BLaER1 treated with 17β-estradiol and CSF1 and Interleukin-3, amounts not matched to agents 10 nM and 100 nM (cell line): ENCODE measurements around the gene ATP12A.

ENCODE experiments used
- H3K27ac ChIP-seq, 11 experiments: shearing (Covaris generic); formaldehyde crosslinking; 2 replicates each; pipeline ENCODE4 v1.8.1; 2022
- H3K27me3 ChIP-seq, 11 experiments: shearing (Covaris generic); formaldehyde crosslinking; 2 replicates each; pipeline ENCODE4 v1.8.1; 2022
- H3K36me3 ChIP-seq, 11 experiments: shearing (Covaris generic); formaldehyde crosslinking; 2 replicates each; pipeline ENCODE4 v1.8.1; 2022
- H3K4me1 ChIP-seq, 10 experiments: shearing (Covaris generic); formaldehyde crosslinking; 2 replicates each; pipeline ENCODE4 v1.8.1; 2022
- H3K4me2 ChIP-seq, 11 experiments: shearing (Covaris generic); formaldehyde crosslinking; 2 replicates each; pipeline ENCODE4 v1.8.1; 2022
- H3K4me3 ChIP-seq, 10 experiments: shearing (Covaris generic); formaldehyde crosslinking; 2 replicates each; pipeline ENCODE4 v1.8.1; 2022
- H3K9ac ChIP-seq, 11 experiments: shearing (Covaris generic); formaldehyde crosslinking; 2 replicates each; pipeline ENCODE4 v1.8.1; 2022
- H3K9me3 ChIP-seq, 11 experiments: shearing (Covaris generic); formaldehyde crosslinking; replicated peaks in 1 of 11; 2 replicates each; pipeline ENCODE4 v1.8.1; 2022
- H4K20me1 ChIP-seq, 11 experiments: shearing (Covaris generic); formaldehyde crosslinking; 2 replicates each; pipeline ENCODE4 v1.8.1; 2022
- Cebpa-rat ChIP-seq, 11 experiments: shearing (Covaris generic); IDR thresholded peaks; 2 replicates each; pipeline ENCODE4 v1.8.1; 2022

The ATP12A gene

GRCh38 chr13:24744247-24744646 is 64.0 kb downstream of the ATP12A start:
- H3K4me3 ChIP-seq: no peak overlapping the region
- H3K9me3 ChIP-seq: peaks cover 21 to 29% (median 26%) of the 10 kb centered on the region in 11 experiments
- H3K4me1 ChIP-seq: peaks cover 16 to 31% (median 22%) of the 10 kb centered on the region in 10 experiments
- peaks cover 0 to 16% (median 0%) of the 10 kb centered on the region in 11 experiments; a peak in 6 of 22 replicates for H4K20me1 ChIP-seq
- H3K9ac ChIP-seq: no peak overlapping the region
- H3K27me3 ChIP-seq: peaks cover 47 to 58% (median 54%) of the 10 kb centered on the region in 11 experiments
- no peak for TF ChIP-seq Cebpa-rat (IDR thresholded peaks at IDR 0.05)
- H3K4me2 ChIP-seq: no peak overlapping the region
- no peak overlapping the region for H3K27ac ChIP-seq
- H3K36me3 ChIP-seq: no peaks in the 10 kb centered on the region

GRCh38 chr13:24745516-24745860 is 65.3 kb downstream of the ATP12A start:
- TF ChIP-seq Cebpa-rat (IDR thresholded peaks at IDR 0.05): no peak
- Histone ChIP-seq H3K27ac (no peak overlapping the region), H3K27me3 (peaks cover 53 to 70% (median 66%) of the 10 kb centered on the region in 11 experiments), H3K4me2 (no peak overlapping the region), H3K4me3 (no peak overlapping the region), H3K36me3 (no peaks in the 10 kb centered on the region), H3K9me3 (peaks cover 21 to 29% (median 26%) of the 10 kb centered on the region in 11 experiments), H3K9ac (no peak overlapping the region), H3K4me1 (peaks cover 16 to 31% (median 22%) of the 10 kb centered on the region in 10 experiments), H4K20me1 (peaks cover 0 to 16% (median 0%) of the 10 kb centered on the region in 11 experiments; a peak in 5 of 22 replicates)

GRCh38 chr13:24745861-24746617 is 65.8 kb downstream of the ATP12A start:
- Histone ChIP-seq H3K4me1 (peaks cover 16 to 31% (median 22%) of the 10 kb centered on the region in 10 experiments), H3K27me3 (peaks cover 53 to 75% (median 66%) of the 10 kb centered on the region in 11 experiments), H3K36me3 (no peaks in the 10 kb centered on the region), H3K9ac (no peak overlapping the region), H3K4me2 (no peak overlapping the region), H3K9me3 (peaks cover 21 to 29% (median 26%) of the 10 kb centered on the region in 11 experiments), H4K20me1 (peaks cover 0 to 16% (median 0%) of the 10 kb centered on the region in 11 experiments; a peak in 5 of 22 replicates), H3K27ac (no peak overlapping the region), H3K4me3 (no peak overlapping the region)
- TF ChIP-seq Cebpa-rat (IDR thresholded peaks at IDR 0.05): no peak

GRCh38 chr13:24746618-24747247 is 66.5 kb downstream of the ATP12A start:
- H3K4me3 ChIP-seq: no peak overlapping the region
- peaks cover 0 to 16% (median 0%) of the 10 kb centered on the region in 11 experiments; a peak in 5 of 22 replicates for H4K20me1 ChIP-seq
- peak overlapping the region in 2 of 11 experiments; percentile 6 to 15; a peak in 1 of 22 replicates for H3K4me2 ChIP-seq
- H3K9me3 ChIP-seq: peaks cover 21 to 29% (median 26%) of the 10 kb centered on the region in 11 experiments
- peaks cover 11 to 24% (median 17%) of the 10 kb centered on the region in 10 experiments for H3K4me1 ChIP-seq
- H3K27ac ChIP-seq: no peak overlapping the region
- no peaks in the 10 kb centered on the region for H3K36me3 ChIP-seq
- H3K9ac ChIP-seq: no peak overlapping the region
- no peak for TF ChIP-seq Cebpa-rat (IDR thresholded peaks at IDR 0.05)
- peaks cover 53 to 75% (median 66%) of the 10 kb centered on the region in 11 experiments for H3K27me3 ChIP-seq

- peak overlapping the region in 7 of 11 experiments; percentile 6 to 41 (median 26); a peak in 6 of 22 replicates for H3K4me2 ChIP-seq
- no peak overlapping the region for H3K9ac ChIP-seq
- peak overlapping the region in 4 of 10 experiments; percentile 9 to 35 (median 20); a peak in 3 of 20 replicates for H3K4me3 ChIP-seq
Measured at GRCh38 chr13:24747248-24748060, 67.2 kb downstream of the ATP12A start.

GRCh38 chr13:24748061-24748400 is 67.8 kb downstream of the ATP12A start:
- Histone ChIP-seq H3K27me3 (peaks cover 53 to 75% (median 66%) of the 10 kb centered on the region in 11 experiments), H3K4me3 (peak overlapping the region in 1 of 10 experiments; percentile 23; a peak in 1 of 20 replicates), H3K4me1 (peaks cover 1 to 12% (median 6%) of the 10 kb centered on the region in 10 experiments; a peak in 18 of 20 replicates), H4K20me1 (peaks cover 0 to 16% (median 0%) of the 10 kb centered on the region in 11 experiments; a peak in 5 of 22 replicates), H3K9ac (no peak overlapping the region), H3K36me3 (no peaks in the 10 kb centered on the region), H3K27ac (no peak overlapping the region), H3K4me2 (peak overlapping the region in 2 of 11 experiments; percentile 21 to 41; a peak in 2 of 22 replicates), H3K9me3 (peaks cover 21 to 29% (median 26%) of the 10 kb centered on the region in 11 experiments)
- TF ChIP-seq Cebpa-rat (IDR thresholded peaks at IDR 0.05): no peak

More at GRCh38 chr13:24747248-24748060, 67.2 kb downstream of the ATP12A start:
- Histone ChIP-seq H4K20me1 (peaks cover 0 to 16% (median 0%) of the 10 kb centered on the region in 11 experiments; a peak in 5 of 22 replicates), H3K4me1 (peaks cover 7 to 17% (median 10%) of the 10 kb centered on the region in 10 experiments; a peak in 18 of 20 replicates), H3K36me3 (no peaks in the 10 kb centered on the region), H3K9me3 (peaks cover 21 to 29% (median 26%) of the 10 kb centered on the region in 11 experiments), H3K27me3 (peaks cover 53 to 75% (median 66%) of the 10 kb centered on the region in 11 experiments), H3K27ac (no peak overlapping the region)
- TF ChIP-seq Cebpa-rat (IDR thresholded peaks at IDR 0.05): no peak

GRCh38 chr13:24759197-24759596 is 79.0 kb downstream of the ATP12A start:
- Histone ChIP-seq H3K36me3 (no peaks in the 10 kb centered on the region), H3K27ac (no peak overlapping the region), H3K9me3 (peaks cover 7 to 9% (median 8%) of the 10 kb centered on the region in 11 experiments), H4K20me1 (no peaks in the 10 kb centered on the region), H3K4me2 (no peak overlapping the region), H3K9ac (no peak overlapping the region), H3K27me3 (no peaks in the 10 kb centered on the region), H3K4me1 (no peaks in the 10 kb centered on the region), H3K4me3 (no peak overlapping the region)
- no peak for TF ChIP-seq Cebpa-rat (IDR thresholded peaks at IDR 0.05)
